ENCODE measurements around the gene BTG1. TPM values are rescaled to one million over a fixed set of nuclear protein-coding genes. Genes with fewer than 3 reads are reported as not detected.

Gene BTG1
- total RNA-seq, 1 donor from 2014 or later = 72.2 TPM

GRCh38 chr12:92145481-92145730, 240 bp downstream of the BTG1 start:
- DNase-seq = no peak
- H3K4me1 Mint-ChIP-seq (ENCODE audit: low read depth, unreplicated experiment) = peaks cover 11% of the 10 kb centered on the region
- peaks cover 15% of the 10 kb centered on the region for H3K27me3 Mint-ChIP-seq (ENCODE audit: unreplicated experiment)

GRCh38 chr12:92144631-92145480, 790 bp downstream of the BTG1 start:
- Mint-ChIP-seq H3K27ac (ENCODE audit: unreplicated experiment) (peak overlapping the region; percentile 100), H3K36me3 (ENCODE audit: unreplicated experiment) (no peaks in the 10 kb centered on the region), H3K4me3 (ENCODE audit: unreplicated experiment) (peak overlapping the region; percentile 96), H3K9me3 (ENCODE audit: unreplicated experiment) (peaks cover 24% of the 10 kb centered on the region), H3K4me1 (ENCODE audit: low read depth, unreplicated experiment) (peaks cover 14% of the 10 kb centered on the region), H3K27me3 (ENCODE audit: unreplicated experiment) (peaks cover 15% of the 10 kb centered on the region)
- DNase-seq = peak; percentile 44
- TF ChIP-seq CTCF (IDR thresholded peaks at IDR 0.05; ENCODE audit: partially characterized antibody, unreplicated experiment) = no peak

More at GRCh38 chr12:92145481-92145730, 240 bp downstream of the BTG1 start:
- peak overlapping the region; percentile 100 for H3K27ac Mint-ChIP-seq (ENCODE audit: unreplicated experiment)
- H3K4me3 Mint-ChIP-seq (ENCODE audit: unreplicated experiment) = peak overlapping the region; percentile 96
- H3K9me3 Mint-ChIP-seq (ENCODE audit: unreplicated experiment) = peaks cover 24% of the 10 kb centered on the region
- no peak for TF ChIP-seq CTCF (IDR thresholded peaks at IDR 0.05; ENCODE audit: partially characterized antibody, unreplicated experiment)
- H3K36me3 Mint-ChIP-seq (ENCODE audit: unreplicated experiment) = no peaks in the 10 kb centered on the region

GRCh38 chr12:92143686-92144630, 1.7 kb downstream of the BTG1 start:
- Mint-ChIP-seq H3K36me3 (ENCODE audit: unreplicated experiment) (no peaks in the 10 kb centered on the region), H3K9me3 (ENCODE audit: unreplicated experiment) (peaks cover 24% of the 10 kb centered on the region), H3K4me1 (ENCODE audit: low read depth, unreplicated experiment) (peaks cover 16% of the 10 kb centered on the region), H3K27ac (ENCODE audit: unreplicated experiment) (peak overlapping the region; percentile 100), H3K27me3 (ENCODE audit: unreplicated experiment) (peaks cover 15% of the 10 kb centered on the region), H3K4me3 (ENCODE audit: unreplicated experiment) (peak overlapping the region; percentile 88)
- TF ChIP-seq CTCF (IDR thresholded peaks at IDR 0.05; ENCODE audit: partially characterized antibody, unreplicated experiment) = peak; percentile 83
- peak; percentile 70 for DNase-seq

GRCh38 chr12:92143258-92143657, 2.4 kb downstream of the BTG1 start:
- Mint-ChIP-seq H3K27ac (ENCODE audit: unreplicated experiment) (peak overlapping the region; percentile 100), H3K4me3 (ENCODE audit: unreplicated experiment) (peak overlapping the region; percentile 88), H3K27me3 (ENCODE audit: unreplicated experiment) (peaks cover 15% of the 10 kb centered on the region), H3K9me3 (ENCODE audit: unreplicated experiment) (peaks cover 24% of the 10 kb centered on the region), H3K36me3 (ENCODE audit: unreplicated experiment) (no peaks in the 10 kb centered on the region), H3K4me1 (ENCODE audit: low read depth, unreplicated experiment) (peaks cover 12% of the 10 kb centered on the region)
- DNase-seq = no peak
- TF ChIP-seq CTCF (IDR thresholded peaks at IDR 0.05; ENCODE audit: partially characterized antibody, unreplicated experiment) = no peak

All from glutamatergic neuron (in vitro differentiated cells).